Thoracic aorta (tissue), 2 donors: ENCODE data around the gene SERPINE3. TPM values are rescaled to one million over a fixed set of nuclear protein-coding genes. Genes with fewer than 3 reads are reported as not detected.

Source experiments
- ATAC-seq: fragments of 150-250 bp; one replicate; pipeline ENCODE4 v1.8.0; 2017; ENCODE audit warnings: low read depth; ENCODE audit not compliant: insufficient number of reproducible peaks, low FRiP score
- DNase-seq: peaks from one replicate; pipeline ENCODE4 v3.0.0-alpha.2; 2020; ENCODE audit warnings: low spot score
- H3K27ac ChIP-seq, 2 donors: fragments of 200-600 bp; sonication (generic); 1 replicate in 1 of 2; 2 replicates in 1 of 2; pipeline ENCODE4 v1.5.1; 2016; ENCODE audit warnings: mild to moderate bottlenecking in 2 of 2, moderate library complexity in 2 of 2
- H3K27me3 ChIP-seq: fragments of 200-600 bp; sonication (generic); replicated peaks from 2 replicates; pipeline ENCODE4 v1.6.0; 2016; ENCODE audit warnings: mild to moderate bottlenecking; ENCODE audit not compliant: insufficient read depth
- H3K36me3 ChIP-seq: fragments of 200-600 bp; sonication (generic); one replicate; pipeline ENCODE4 v1.5.1; 2016
- H3K4me1 ChIP-seq, 2 donors: fragments of 200-600 bp; sonication (generic); 1 replicate in 1 of 2; 2 replicates in 1 of 2; pipeline versions ENCODE4 v1.5.1 to v1.6.0; 2016; ENCODE audit warnings: low read depth in 2 of 2, mild to moderate bottlenecking in 1 of 2; ENCODE audit not compliant: control insufficient read depth in 1 of 2
- H3K4me3 ChIP-seq: fragments of 200-600 bp; sonication (generic); 2 replicates; pipeline ENCODE4 v1.5.1; 2016; ENCODE audit warnings: mild to moderate bottlenecking
- H3K9me3 ChIP-seq: fragments of 200-600 bp; sonication (generic); 2 replicates; pipeline ENCODE4 v1.5.1; 2016
- CTCF ChIP-seq: fragments of 200-600 bp; sonication (generic); IDR thresholded peaks from one replicate; pipeline ENCODE4 v1.5.1; 2019; ENCODE audit warnings: antibody characterized with exemption
- total RNA-seq, 2 donors: library from RNA; depleted of rRNA; stranded (reverse); fragments of >200 nt; gene quantifications; one replicate each; pipeline versions ENCODE4 v1.1.0 to v1.2.3, GENCODE V29; 2016

The SERPINE3 gene
- total RNA-seq, 2 donors from 2014 or later: 0.68 TPM; not detected in 1

- H3K27ac ChIP-seq: no peak overlapping the region
- no peaks in the 10 kb centered on the region for H3K9me3 ChIP-seq
- no peak for TF ChIP-seq CTCF
- no peak for DNase-seq
- no peaks in the 10 kb centered on the region for H3K4me1 ChIP-seq
- H3K27me3 ChIP-seq: no peaks in the 10 kb centered on the region
- no peak for ATAC-seq
- H3K36me3 ChIP-seq: peaks cover 3% of the 10 kb centered on the region
- H3K4me3 ChIP-seq: no peak overlapping the region
These were observed 18.6 kb downstream of the SERPINE3 start for GRCh38 chr13:51357928-51358595.

GRCh38 chr13:51359352-51359751 is 19.9 kb downstream of the SERPINE3 start:
- no peaks in the 10 kb centered on the region for H3K4me1 ChIP-seq
- no peaks in the 10 kb centered on the region for H3K9me3 ChIP-seq
- no peak for ATAC-seq
- DNase-seq: no peak
- no peak overlapping the region for H3K27ac ChIP-seq
- H3K36me3 ChIP-seq: peaks cover 5% of the 10 kb centered on the region
- H3K4me3 ChIP-seq: no peak overlapping the region
- TF ChIP-seq CTCF: no peak
- H3K27me3 ChIP-seq: no peaks in the 10 kb centered on the region

GRCh38 chr13:51360489-51360888 is 21.0 kb downstream of the SERPINE3 start:
- no peak for DNase-seq
- ATAC-seq: no peak
- H3K36me3 ChIP-seq: peaks cover 10% of the 10 kb centered on the region
- no peaks in the 10 kb centered on the region for H3K27me3 ChIP-seq
- no peak overlapping the region for H3K4me3 ChIP-seq
- no peak for TF ChIP-seq CTCF
- H3K4me1 ChIP-seq: no peaks in the 10 kb centered on the region
- H3K27ac ChIP-seq: no peak overlapping the region
- no peaks in the 10 kb centered on the region for H3K9me3 ChIP-seq

- no peaks in the 10 kb centered on the region for H3K4me1 ChIP-seq
- H3K9me3 ChIP-seq: no peaks in the 10 kb centered on the region
- no peak for TF ChIP-seq CTCF
- H3K27ac ChIP-seq: no peak overlapping the region
- no peak for DNase-seq
- no peak overlapping the region for H3K4me3 ChIP-seq
- no peaks in the 10 kb centered on the region for H3K27me3 ChIP-seq
- ATAC-seq: no peak
- H3K36me3 ChIP-seq: peaks cover 10% of the 10 kb centered on the region
These were observed 21.6 kb downstream of the SERPINE3 start for GRCh38 chr13:51361106-51361505.

- H3K4me1 ChIP-seq: no peaks in the 10 kb centered on the region
- DNase-seq (no peak), ATAC-seq (no peak)
- H3K9me3 ChIP-seq: no peaks in the 10 kb centered on the region
- no peak overlapping the region for H3K4me3 ChIP-seq
- no peaks in the 10 kb centered on the region for H3K27me3 ChIP-seq
- H3K27ac ChIP-seq: no peak overlapping the region
- TF ChIP-seq CTCF: no peak
- H3K36me3 ChIP-seq: peaks cover 10% of the 10 kb centered on the region
These were observed 24.1 kb downstream of the SERPINE3 start for GRCh38 chr13:51363625-51364024.
